GM19351 (cell line): Measurements from ENCODE around the gene ABCE1.

ENCODE experiments used
- ATAC-seq: cut with Tn5 transposase; IDR thresholded peaks from one replicate; pipeline ENCODE4 v1.9.1; 2021; ENCODE audit warnings: mild to moderate bottlenecking, moderate library complexity; ENCODE audit not compliant: unreplicated experiment

Gene ABCE1

DNA sequence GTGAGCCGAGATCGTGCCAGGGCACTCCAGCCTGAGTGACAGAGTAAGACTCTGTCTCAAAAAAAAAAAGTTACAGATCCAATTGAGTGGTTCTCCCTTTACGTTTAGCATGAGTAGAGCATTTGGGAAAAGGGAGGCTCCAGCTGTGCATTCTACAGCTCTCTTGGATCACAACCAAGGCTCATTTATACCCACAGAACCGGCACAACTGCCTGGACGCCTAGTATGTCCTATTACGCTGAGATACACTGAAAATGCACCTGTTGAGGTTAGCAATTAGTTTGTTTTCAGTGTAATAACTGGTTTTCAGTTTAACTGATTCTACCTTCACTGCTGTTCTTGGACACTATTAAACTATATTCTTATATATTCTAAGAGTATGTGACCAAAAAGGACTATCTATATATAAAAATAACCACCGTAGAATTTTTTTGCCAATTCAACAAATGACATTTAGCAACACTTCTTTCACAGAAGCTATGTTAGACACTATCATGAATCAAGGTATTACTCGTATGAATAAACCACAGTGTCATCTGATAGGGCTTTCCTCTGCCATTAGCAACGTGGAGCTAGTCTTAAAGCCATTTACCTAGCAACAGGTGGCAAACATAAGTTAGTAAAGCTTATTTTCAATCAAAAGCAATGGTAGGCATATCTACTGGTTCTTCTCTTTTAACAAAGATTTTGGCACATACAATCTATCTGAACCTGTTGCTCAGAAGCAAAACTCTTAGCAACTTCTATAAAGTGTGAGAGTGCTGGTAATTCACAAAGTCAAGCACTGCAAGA is 78.7 kb downstream of the ABCE1 start:
- ATAC-seq: no peak

GRCh38 chr4:145177511-145177905 is 79.4 kb downstream of the ABCE1 start:
- ATAC-seq: no peak

GRCh38 chr4:145177906-145178538 is 79.9 kb downstream of the ABCE1 start:
- ATAC-seq: no peak

DNA sequence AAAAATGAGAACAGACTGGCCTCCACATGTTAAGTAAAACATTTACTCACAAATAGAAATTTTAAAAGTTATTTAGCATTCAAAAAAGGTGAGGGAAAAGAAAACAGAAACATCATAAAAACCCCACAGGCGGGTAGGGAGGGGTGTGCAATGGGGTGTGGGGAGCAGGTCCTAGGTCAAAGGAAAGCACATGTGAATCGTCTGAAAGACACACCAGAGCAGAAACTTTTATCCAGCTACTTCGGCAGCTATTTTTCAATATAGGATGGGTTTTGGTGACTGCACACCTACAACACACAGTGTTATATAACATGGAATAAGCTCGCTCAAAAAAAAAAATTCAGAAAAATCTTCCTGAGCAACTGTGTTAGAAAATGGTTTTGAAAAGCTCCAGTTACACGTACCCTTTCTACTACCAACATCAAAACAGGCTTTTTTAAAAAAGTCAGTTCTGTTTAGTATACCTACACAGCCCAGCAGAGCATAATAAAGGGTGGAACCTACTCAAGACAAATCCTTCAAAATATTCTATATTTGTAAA is 80.7 kb downstream of the ABCE1 start:
- no peak for ATAC-seq
